WTC11 (cell line): ENCODE results near the gene HOXD1.

Source experiments
- CREB1 ChIP-seq: sonication (generic); formaldehyde crosslinking; IDR thresholded peaks from 2 replicates; pipeline ENCODE4 v1.8.0; 2023; ENCODE audit warnings: mild to moderate bottlenecking, missing genetic modification reagents
- ELF4 ChIP-seq: sonication (generic); formaldehyde crosslinking; IDR thresholded peaks from 2 replicates; pipeline ENCODE4 v1.8.1; 2022; ENCODE audit warnings: low read depth, mild to moderate bottlenecking, moderate library complexity, missing genetic modification reagents
- ESRRA ChIP-seq: sonication (generic); formaldehyde crosslinking; IDR thresholded peaks from 2 replicates; pipeline ENCODE4 v1.8.1; 2022; ENCODE audit warnings: mild to moderate bottlenecking, missing genetic modification reagents, borderline replicate concordance
- FOXJ3 ChIP-seq: sonication (generic); formaldehyde crosslinking; IDR thresholded peaks from 2 replicates; pipeline ENCODE4 v1.9.0; 2021; ENCODE audit warnings: missing genetic modification reagents, mild to moderate bottlenecking, borderline replicate concordance
- JUN ChIP-seq: sonication (generic); formaldehyde crosslinking; IDR thresholded peaks from 2 replicates; pipeline ENCODE4 v1.8.0; 2023; ENCODE audit warnings: mild to moderate bottlenecking, missing genetic modification reagents
- NR2C2 ChIP-seq: sonication (generic); formaldehyde crosslinking; IDR thresholded peaks from 2 replicates; pipeline ENCODE4 v1.8.0; 2022; ENCODE audit warnings: mild to moderate bottlenecking, missing genetic modification reagents
- ZNF232 ChIP-seq: sonication (generic); formaldehyde crosslinking; IDR thresholded peaks from 2 replicates; pipeline ENCODE4 v1.8.0; 2022; ENCODE audit warnings: mild to moderate bottlenecking, missing genetic modification reagents
- TF ChIP-seq, protein P1 (sequence below): fragments of 200-600 bp; IDR thresholded peaks from 2 replicates; pipeline ENCODE4 v1.8.0; 2022; ENCODE audit warnings: antibody characterized with exemption
- TF ChIP-seq, protein P2 (sequence below): sonication (generic); formaldehyde crosslinking; IDR thresholded peaks from 2 replicates; pipeline ENCODE4 v1.8.1; 2023; ENCODE audit warnings: mild to moderate bottlenecking, missing genetic modification reagents, moderate library complexity
- TF ChIP-seq, protein P3 (sequence below): sonication (generic); formaldehyde crosslinking; IDR thresholded peaks from 2 replicates; pipeline ENCODE4 v1.8.1; 2022; ENCODE audit warnings: low read depth, missing genetic modification reagents, borderline replicate concordance
- TF ChIP-seq, protein P4 (sequence below): sonication (generic); formaldehyde crosslinking; conservative IDR thresholded peaks from 2 replicates; pipeline ENCODE4 v1.8.1; 2023; ENCODE audit warnings: mild to moderate bottlenecking, low read depth, missing genetic modification reagents, moderate library complexity
- TF ChIP-seq, protein P5 (sequence below): sonication (generic); formaldehyde crosslinking; IDR thresholded peaks from 2 replicates; pipeline ENCODE4 v1.8.0; 2022; ENCODE audit warnings: mild to moderate bottlenecking, missing genetic modification reagents

DNA sequence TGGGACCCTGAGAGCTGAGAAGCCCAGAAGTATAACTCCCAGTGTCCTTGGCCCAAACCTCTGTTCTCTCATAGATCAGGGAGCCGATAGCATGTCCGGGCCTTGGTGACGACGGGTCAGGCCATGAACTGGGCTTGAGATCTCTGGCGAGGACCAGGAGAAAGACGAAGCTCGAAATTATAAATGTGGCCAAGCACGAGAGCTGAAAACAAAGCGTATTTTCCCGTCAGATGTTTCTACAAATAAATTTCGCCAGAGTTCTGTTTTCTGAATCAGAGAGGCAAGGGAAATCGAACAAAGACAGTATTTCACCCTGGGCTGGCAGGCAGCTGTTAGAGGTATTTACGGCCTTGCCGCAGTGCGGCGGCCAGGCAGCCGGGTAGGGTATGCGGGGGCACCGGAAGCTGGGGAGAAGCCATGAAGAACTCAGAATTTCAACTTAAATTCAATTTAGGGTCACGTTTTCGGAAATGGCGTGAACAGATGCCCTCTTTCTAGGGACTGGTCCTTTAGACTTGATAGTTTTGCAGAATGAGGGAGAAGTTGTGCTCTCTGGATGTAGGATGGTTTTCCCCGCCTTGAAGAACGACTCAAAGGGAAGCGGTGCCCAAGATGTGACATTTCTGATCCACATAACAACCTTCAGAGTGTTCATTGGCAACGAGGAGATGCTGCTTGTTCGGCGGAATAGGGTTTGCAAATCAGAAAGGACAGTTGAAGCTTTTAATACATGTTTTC is 49.4 kb upstream of the HOXD1 start:
- TF ChIP-seq, protein P1, sequence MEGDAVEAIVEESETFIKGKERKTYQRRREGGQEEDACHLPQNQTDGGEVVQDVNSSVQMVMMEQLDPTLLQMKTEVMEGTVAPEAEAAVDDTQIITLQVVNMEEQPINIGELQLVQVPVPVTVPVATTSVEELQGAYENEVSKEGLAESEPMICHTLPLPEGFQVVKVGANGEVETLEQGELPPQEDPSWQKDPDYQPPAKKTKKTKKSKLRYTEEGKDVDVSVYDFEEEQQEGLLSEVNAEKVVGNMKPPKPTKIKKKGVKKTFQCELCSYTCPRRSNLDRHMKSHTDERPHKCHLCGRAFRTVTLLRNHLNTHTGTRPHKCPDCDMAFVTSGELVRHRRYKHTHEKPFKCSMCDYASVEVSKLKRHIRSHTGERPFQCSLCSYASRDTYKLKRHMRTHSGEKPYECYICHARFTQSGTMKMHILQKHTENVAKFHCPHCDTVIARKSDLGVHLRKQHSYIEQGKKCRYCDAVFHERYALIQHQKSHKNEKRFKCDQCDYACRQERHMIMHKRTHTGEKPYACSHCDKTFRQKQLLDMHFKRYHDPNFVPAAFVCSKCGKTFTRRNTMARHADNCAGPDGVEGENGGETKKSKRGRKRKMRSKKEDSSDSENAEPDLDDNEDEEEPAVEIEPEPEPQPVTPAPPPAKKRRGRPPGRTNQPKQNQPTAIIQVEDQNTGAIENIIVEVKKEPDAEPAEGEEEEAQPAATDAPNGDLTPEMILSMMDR = no peak
- TF ChIP-seq FOXJ3 (no peak), NR2C2 (no peak), ELF4 (CRISPR knock-in tag) (no peak), ESRRA (CRISPR knock-in tag) (no peak), ZNF232 (CRISPR knock-in tag) (no peak), CREB1 (CRISPR knock-in tag) (no peak), JUN (CRISPR knock-in tag) (no peak)
- TF ChIP-seq, protein P2, sequence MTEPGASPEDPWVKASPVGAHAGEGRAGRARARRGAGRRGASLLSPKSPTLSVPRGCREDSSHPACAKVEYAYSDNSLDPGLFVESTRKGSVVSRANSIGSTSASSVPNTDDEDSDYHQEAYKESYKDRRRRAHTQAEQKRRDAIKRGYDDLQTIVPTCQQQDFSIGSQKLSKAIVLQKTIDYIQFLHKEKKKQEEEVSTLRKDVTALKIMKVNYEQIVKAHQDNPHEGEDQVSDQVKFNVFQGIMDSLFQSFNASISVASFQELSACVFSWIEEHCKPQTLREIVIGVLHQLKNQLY (CRISPR knock-in tag) = no peak
- TF ChIP-seq, protein P3, sequence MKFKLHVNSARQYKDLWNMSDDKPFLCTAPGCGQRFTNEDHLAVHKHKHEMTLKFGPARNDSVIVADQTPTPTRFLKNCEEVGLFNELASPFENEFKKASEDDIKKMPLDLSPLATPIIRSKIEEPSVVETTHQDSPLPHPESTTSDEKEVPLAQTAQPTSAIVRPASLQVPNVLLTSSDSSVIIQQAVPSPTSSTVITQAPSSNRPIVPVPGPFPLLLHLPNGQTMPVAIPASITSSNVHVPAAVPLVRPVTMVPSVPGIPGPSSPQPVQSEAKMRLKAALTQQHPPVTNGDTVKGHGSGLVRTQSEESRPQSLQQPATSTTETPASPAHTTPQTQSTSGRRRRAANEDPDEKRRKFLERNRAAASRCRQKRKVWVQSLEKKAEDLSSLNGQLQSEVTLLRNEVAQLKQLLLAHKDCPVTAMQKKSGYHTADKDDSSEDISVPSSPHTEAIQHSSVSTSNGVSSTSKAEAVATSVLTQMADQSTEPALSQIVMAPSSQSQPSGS (CRISPR knock-in tag) = no peak
- TF ChIP-seq, protein P4, sequence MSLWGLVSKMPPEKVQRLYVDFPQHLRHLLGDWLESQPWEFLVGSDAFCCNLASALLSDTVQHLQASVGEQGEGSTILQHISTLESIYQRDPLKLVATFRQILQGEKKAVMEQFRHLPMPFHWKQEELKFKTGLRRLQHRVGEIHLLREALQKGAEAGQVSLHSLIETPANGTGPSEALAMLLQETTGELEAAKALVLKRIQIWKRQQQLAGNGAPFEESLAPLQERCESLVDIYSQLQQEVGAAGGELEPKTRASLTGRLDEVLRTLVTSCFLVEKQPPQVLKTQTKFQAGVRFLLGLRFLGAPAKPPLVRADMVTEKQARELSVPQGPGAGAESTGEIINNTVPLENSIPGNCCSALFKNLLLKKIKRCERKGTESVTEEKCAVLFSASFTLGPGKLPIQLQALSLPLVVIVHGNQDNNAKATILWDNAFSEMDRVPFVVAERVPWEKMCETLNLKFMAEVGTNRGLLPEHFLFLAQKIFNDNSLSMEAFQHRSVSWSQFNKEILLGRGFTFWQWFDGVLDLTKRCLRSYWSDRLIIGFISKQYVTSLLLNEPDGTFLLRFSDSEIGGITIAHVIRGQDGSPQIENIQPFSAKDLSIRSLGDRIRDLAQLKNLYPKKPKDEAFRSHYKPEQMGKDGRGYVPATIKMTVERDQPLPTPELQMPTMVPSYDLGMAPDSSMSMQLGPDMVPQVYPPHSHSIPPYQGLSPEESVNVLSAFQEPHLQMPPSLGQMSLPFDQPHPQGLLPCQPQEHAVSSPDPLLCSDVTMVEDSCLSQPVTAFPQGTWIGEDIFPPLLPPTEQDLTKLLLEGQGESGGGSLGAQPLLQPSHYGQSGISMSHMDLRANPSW (CRISPR knock-in tag) = no peak
- TF ChIP-seq, protein P5, sequence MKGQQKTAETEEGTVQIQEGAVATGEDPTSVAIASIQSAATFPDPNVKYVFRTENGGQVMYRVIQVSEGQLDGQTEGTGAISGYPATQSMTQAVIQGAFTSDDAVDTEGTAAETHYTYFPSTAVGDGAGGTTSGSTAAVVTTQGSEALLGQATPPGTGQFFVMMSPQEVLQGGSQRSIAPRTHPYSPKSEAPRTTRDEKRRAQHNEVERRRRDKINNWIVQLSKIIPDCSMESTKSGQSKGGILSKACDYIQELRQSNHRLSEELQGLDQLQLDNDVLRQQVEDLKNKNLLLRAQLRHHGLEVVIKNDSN (CRISPR knock-in tag) = no peak
